IMR-90 (cell line): Measurements from ENCODE around the gene COX8C. TPM values are rescaled to one million over a fixed set of nuclear protein-coding genes. Genes with fewer than 3 reads are reported as not detected.

Experiments
- CHD1 ChIP-seq: IDR thresholded peaks from 2 replicates; pipeline ENCODE4 v1.6.1; 2012; ENCODE audit warnings: low read depth, low read length, improper control_type of control experiment
- RAD21 ChIP-seq: IDR thresholded peaks from 2 replicates; pipeline ENCODE4 v1.6.1; 2012; ENCODE audit warnings: low read length, improper control_type of control experiment
- polyA plus RNA-seq, 3 experiments: library from polyadenylated mRNA; depleted of rRNA; stranded (reverse); fragments of >200 nt; gene quantifications; 2 replicates each; pipeline ENCODE4 v1.2.3, GENCODE V29; 2012; ENCODE audit warnings: low replicate concordance in 1 of 3
- total RNA-seq: library from RNA; depleted of rRNA; stranded (reverse); fragments of >200 nt; gene quantifications from 2 replicates; pipeline ENCODE4 v1.2.3, GENCODE V29; 2012
- TF ChIP-seq, protein P1 (sequence below): fragments of 150-350 bp; IDR thresholded peaks from 2 replicates; pipeline ENCODE4 v1.6.1; 2016; ENCODE audit warnings: low read depth, mild to moderate bottlenecking, low read length, moderate library complexity, borderline replicate concordance
- TF ChIP-seq, protein P2 (sequence below): fragments of 150-350 bp; IDR thresholded peaks from 2 replicates; pipeline ENCODE4 v1.6.1; 2017; ENCODE audit warnings: mild to moderate bottlenecking, antibody characterized with exemption, low read length, low read depth

The COX8C gene
- total and polyA plus RNA-seq, 2 of the 4 experiments (the other 2 are of a cell fraction): not detected

DNA sequence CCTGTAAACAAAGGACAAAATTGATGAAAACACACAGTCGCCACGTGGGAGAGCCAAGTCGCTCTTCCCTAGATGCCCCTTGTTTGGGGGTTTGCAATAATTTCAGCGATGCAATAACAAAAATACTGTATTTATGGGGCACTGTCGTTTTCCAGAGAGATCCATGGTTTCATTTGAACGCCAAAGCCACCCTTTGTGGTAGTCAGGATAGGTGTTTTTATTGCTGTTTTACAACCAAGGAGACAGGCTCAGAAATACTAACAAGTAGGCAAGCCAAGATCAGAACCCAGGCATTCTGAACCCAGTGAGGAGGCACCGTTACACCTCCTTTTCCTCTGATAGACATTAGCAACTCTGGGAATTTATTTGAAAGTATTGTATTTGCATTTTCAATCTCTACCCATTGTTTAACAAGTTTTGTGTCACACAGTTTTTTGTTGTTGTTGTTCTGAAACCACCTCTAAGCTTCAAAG, 13.3 kb upstream of the COX8C start (continued):
- TF ChIP-seq, protein P1, sequence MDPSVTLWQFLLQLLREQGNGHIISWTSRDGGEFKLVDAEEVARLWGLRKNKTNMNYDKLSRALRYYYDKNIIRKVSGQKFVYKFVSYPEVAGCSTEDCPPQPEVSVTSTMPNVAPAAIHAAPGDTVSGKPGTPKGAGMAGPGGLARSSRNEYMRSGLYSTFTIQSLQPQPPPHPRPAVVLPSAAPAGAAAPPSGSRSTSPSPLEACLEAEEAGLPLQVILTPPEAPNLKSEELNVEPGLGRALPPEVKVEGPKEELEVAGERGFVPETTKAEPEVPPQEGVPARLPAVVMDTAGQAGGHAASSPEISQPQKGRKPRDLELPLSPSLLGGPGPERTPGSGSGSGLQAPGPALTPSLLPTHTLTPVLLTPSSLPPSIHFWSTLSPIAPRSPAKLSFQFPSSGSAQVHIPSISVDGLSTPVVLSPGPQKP: no peak
- TF ChIP-seq, protein P2, sequence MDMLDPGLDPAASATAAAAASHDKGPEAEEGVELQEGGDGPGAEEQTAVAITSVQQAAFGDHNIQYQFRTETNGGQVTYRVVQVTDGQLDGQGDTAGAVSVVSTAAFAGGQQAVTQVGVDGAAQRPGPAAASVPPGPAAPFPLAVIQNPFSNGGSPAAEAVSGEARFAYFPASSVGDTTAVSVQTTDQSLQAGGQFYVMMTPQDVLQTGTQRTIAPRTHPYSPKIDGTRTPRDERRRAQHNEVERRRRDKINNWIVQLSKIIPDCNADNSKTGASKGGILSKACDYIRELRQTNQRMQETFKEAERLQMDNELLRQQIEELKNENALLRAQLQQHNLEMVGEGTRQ: no peak
- no peak for TF ChIP-seq RAD21
- TF ChIP-seq CHD1: no peak
